Uterus (tissue), 2 donors: ENCODE data around the gene R3HDM2.

Source experiments
- CTCF ChIP-seq, 4 experiments: fragments of 200-600 bp in 2 of 4; fragments of 450-650 bp in 2 of 4; sonication (generic) in 2 of 4; IDR thresholded peaks; one replicate each; pipeline ENCODE4 v1.5.1; 2016 to 2019; ENCODE audit warnings: antibody characterized with exemption in 4 of 4, mild to moderate bottlenecking in 2 of 4, moderate library complexity in 1 of 4
- POLR2A ChIP-seq, 2 donors: fragments of 450-650 bp; IDR thresholded peaks; one replicate each; pipeline ENCODE4 v1.6.1; 2016; ENCODE audit warnings: antibody characterized with exemption in 2 of 2, mild to moderate bottlenecking in 1 of 2, moderate library complexity in 1 of 2

DNA sequence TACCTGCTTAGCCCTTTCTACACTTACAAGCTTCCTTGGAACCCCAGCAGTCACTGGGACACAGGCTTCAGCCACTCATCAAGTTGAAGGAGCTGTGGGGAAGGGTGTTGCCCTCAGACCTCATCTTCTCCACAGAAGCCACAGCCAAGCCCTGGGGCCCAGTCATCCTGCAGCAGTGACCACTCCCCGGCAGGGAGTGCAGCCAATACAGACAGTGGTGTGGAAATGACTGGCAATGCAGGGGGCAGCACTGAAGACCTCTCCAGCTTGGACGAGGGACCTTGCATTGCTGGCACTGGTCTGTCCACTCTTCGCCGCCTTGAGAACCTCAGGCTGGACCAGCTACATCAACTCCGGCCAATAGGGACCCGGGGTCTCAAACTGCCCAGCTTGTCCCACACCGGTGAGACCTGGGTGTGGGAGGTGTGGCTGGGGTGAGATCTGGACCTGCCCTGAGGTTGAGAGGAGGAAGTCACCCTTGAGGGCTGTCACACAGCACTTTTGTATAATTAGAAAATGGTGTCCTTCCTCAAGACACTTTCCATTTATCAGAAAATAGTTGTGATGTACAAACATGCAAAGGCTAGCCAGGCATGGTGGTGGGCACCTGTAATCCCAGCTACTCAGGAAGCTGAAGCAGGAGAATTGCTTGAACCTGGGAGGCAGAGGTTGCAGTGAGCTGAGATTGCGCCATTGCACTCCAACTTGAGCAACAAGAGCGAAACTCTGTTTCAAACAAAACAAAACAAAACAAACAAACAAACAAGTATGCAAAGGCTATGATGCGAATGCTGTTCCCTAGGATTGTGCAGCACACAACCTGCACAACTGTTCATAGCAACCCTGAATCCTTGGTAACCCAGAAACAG lies 38.7 kb upstream of the R3HDM2 start:
- no peak for TF ChIP-seq POLR2A (IDR thresholded peaks at IDR 0.05)
- TF ChIP-seq CTCF (IDR thresholded peaks at IDR 0.05) = no peak
